Gastrocnemius medialis (tissue), 4 donors: Measurements from ENCODE around the gene ILDR2. TPM values are rescaled to one million over a fixed set of nuclear protein-coding genes. Genes with fewer than 3 reads are reported as not detected.

Experiments
- ATAC-seq, 2 donors: fragments of 150-250 bp; one replicate each; pipeline ENCODE4 v1.9.1; 2016
- DNase-seq, 2 donors: peaks; one replicate each; pipeline ENCODE4 v3.0.0-alpha.2; 2019
- H3K27ac ChIP-seq, 4 donors: fragments of 200-600 bp; sonication (generic); 1 replicate in 1 of 4; 2 replicates in 3 of 4; pipeline ENCODE4 v1.5.1; 2016 to 2018; ENCODE audit warnings: mild to moderate bottlenecking in 2 of 4, moderate library complexity in 1 of 4
- H3K27me3 ChIP-seq, 3 donors: fragments of 200-600 bp; sonication (generic) in 2 of 3; 1 replicate in 1 of 3; 2 replicates in 2 of 3; pipeline versions ENCODE4 v1.5.1 to v1.6.0; 2016 to 2019; ENCODE audit warnings: mild to moderate bottlenecking in 1 of 3, moderate library complexity in 1 of 3
- H3K36me3 ChIP-seq, 2 donors: fragments of 200-600 bp; sonication (generic) in 1 of 2; one replicate each; pipeline ENCODE4 v1.5.1; 2017 to 2018
- H3K4me1 ChIP-seq, 2 donors: fragments of 200-600 bp; sonication (generic) in 1 of 2; one replicate each; pipeline ENCODE4 v1.5.1; 2016 to 2017; ENCODE audit warnings: mild to moderate bottlenecking in 2 of 2
- H3K4me3 ChIP-seq, 4 donors: fragments of 200-600 bp; sonication (generic) in 3 of 4; 1 replicate in 1 of 4; 2 replicates in 3 of 4; pipeline ENCODE4 v1.5.1; 2016 to 2019; ENCODE audit warnings: mild to moderate bottlenecking in 2 of 4
- H3K9me3 ChIP-seq, 3 donors: fragments of 200-600 bp; sonication (generic) in 2 of 3; 1 replicate in 1 of 3; 2 replicates in 2 of 3; pipeline ENCODE4 v1.5.1; 2016 to 2019
- POLR2A ChIP-seq, 2 donors: fragments of 450-650 bp; IDR thresholded peaks; one replicate each; pipeline ENCODE4 v1.6.1; 2017; ENCODE audit warnings: antibody characterized with exemption in 2 of 2, mild to moderate bottlenecking in 2 of 2, moderate library complexity in 2 of 2
- in situ Hi-C, 4 donors: fragments of 200-750 bp; cut with MboI; loops; one replicate each; pipeline versions ENCODE4 v1.15.0 to v1.8.0; 2017; ENCODE audit warnings: low sequenced_read_pairs in 4 of 4
- intact Hi-C: fragments of 100-400 bp; cut with DNase I; formaldehyde crosslinking; loops from one replicate; pipeline ENCODE4 v1.15.1; 2023; ENCODE audit warnings: low total_unique reads
- total RNA-seq, 4 donors: library from RNA; depleted of rRNA; stranded (reverse); fragments of >200 nt; gene quantifications; one replicate each; pipeline versions ENCODE4 v1.1.0 to v1.2.3, GENCODE V29; 2016
- TF ChIP-seq, protein P1 (sequence below), 5 experiments: fragments of 450-650 bp in 3 of 5; fragments of 200-600 bp in 2 of 5; sonication (generic) in 2 of 5; IDR thresholded peaks in 4 of 5; conservative IDR thresholded peaks in 1 of 5; 1 replicate in 4 of 5; 2 replicates in 1 of 5; pipeline ENCODE4 v1.5.1; 2016 to 2019; ENCODE audit warnings: antibody characterized with exemption in 5 of 5, mild to moderate bottlenecking in 3 of 5, moderate library complexity in 3 of 5

ILDR2 gene
- total RNA-seq, 4 donors from 2014 or later, result 0.10 to 0.47 (median 0.25) TPM

- Histone ChIP-seq H3K36me3 (no peaks in the 10 kb centered on the region), H3K9me3 (no peaks in the 10 kb centered on the region), H3K4me3 (no peak overlapping the region), H3K4me1 (peaks cover 4 to 9% of the 10 kb centered on the region in 2 donors), H3K27ac (no peak overlapping the region), H3K27me3 (peaks cover 10 to 43% (median 19%) of the 10 kb centered on the region in 3 donors)
- DNase-seq, result no peak
- no peak for TF ChIP-seq POLR2A (IDR thresholded peaks at IDR 0.05)
- TF ChIP-seq, protein P1, sequence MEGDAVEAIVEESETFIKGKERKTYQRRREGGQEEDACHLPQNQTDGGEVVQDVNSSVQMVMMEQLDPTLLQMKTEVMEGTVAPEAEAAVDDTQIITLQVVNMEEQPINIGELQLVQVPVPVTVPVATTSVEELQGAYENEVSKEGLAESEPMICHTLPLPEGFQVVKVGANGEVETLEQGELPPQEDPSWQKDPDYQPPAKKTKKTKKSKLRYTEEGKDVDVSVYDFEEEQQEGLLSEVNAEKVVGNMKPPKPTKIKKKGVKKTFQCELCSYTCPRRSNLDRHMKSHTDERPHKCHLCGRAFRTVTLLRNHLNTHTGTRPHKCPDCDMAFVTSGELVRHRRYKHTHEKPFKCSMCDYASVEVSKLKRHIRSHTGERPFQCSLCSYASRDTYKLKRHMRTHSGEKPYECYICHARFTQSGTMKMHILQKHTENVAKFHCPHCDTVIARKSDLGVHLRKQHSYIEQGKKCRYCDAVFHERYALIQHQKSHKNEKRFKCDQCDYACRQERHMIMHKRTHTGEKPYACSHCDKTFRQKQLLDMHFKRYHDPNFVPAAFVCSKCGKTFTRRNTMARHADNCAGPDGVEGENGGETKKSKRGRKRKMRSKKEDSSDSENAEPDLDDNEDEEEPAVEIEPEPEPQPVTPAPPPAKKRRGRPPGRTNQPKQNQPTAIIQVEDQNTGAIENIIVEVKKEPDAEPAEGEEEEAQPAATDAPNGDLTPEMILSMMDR (IDR thresholded peaks at IDR 0.05 in 4 of 5, conservative IDR thresholded peaks at IDR 0.05 in 1 of 5), result no peak
- in situ Hi-C loops, result no loop called here
- ATAC-seq, result no peak
- intact Hi-C loops, result no loop called here
Measured at GRCh38 chr1:166972193-166972592, 3.1 kb downstream of the ILDR2 start.

DNA sequence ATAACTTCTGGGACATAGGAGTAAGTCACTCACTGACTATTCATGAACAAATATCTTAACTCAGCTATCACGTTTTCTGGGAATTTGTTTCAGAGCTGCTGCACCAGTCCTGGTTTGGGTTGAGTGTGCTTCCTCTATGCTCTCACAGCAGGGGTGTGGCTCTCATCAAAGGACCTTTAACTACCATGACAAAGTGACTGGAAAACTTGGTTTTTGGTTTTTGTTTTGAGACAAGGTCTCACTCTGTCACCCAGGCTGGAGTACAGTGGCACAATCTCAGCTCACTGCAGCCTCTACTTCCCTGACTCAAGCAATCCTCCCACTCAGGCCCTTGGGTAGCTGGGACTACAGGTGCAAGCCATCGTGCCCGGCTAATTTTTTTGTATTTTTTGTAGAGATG, 4.1 kb downstream of the ILDR2 start:
- H3K27me3 ChIP-seq, result peaks cover 10 to 43% (median 19%) of the 10 kb centered on the region in 3 donors
- H3K9me3 ChIP-seq, result no peaks in the 10 kb centered on the region
- TF ChIP-seq POLR2A (IDR thresholded peaks at IDR 0.05), result no peak
- peaks cover 4 to 9% of the 10 kb centered on the region in 2 donors for H3K4me1 ChIP-seq
- intact Hi-C loops, result no loop called here
- ATAC-seq (no peak), DNase-seq (no peak)
- H3K36me3 ChIP-seq, result no peaks in the 10 kb centered on the region
- H3K4me3 ChIP-seq, result no peak overlapping the region
- H3K27ac ChIP-seq, result no peak overlapping the region
- in situ Hi-C loops, result no loop called here

DNA sequence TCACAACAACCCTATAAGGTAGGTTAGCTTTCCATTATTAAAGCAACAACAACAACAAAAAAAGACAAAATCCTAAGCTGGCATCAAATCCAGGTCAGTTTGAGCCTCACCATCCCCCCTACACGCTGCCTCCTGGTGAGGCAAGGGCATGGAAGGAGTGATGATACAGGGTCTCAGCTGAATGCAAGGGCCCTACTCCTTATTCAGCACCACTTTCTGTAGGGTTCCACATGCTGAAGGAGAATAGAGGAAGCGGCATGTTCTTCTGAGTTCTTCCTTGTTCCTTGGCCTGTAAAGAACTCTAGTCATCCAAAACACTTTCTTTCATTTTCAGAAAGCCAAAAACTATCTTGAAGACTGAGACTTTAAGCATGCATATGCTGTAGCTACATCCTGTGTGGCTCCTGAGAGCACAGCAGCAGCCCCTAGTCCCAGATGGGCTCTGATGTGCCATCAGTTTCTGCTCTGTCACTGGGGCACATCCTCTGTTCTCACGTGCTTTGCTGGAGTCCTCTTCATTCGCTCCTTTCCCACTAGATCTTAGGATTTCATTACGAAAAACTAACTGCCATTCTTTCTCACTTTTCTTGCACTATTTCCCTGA, 6.2 kb downstream of the ILDR2 start:
- H3K4me3 ChIP-seq, result no peak overlapping the region
- no peaks in the 10 kb centered on the region for H3K9me3 ChIP-seq
- ATAC-seq (no peak), DNase-seq (no peak)
- no peak overlapping the region for H3K27ac ChIP-seq
- TF ChIP-seq POLR2A (IDR thresholded peaks at IDR 0.05), result no peak
- TF ChIP-seq, protein P1 (IDR thresholded peaks at IDR 0.05 in 4 of 5, conservative IDR thresholded peaks at IDR 0.05 in 1 of 5), result no peak
- intact Hi-C loops (no loop called here), in situ Hi-C loops (no loop called here)
- no peaks in the 10 kb centered on the region for H3K36me3 ChIP-seq
- peaks cover 10 to 35% (median 19%) of the 10 kb centered on the region in 3 donors for H3K27me3 ChIP-seq
- peaks cover 0 to under 1% of the 10 kb centered on the region in 2 donors for H3K4me1 ChIP-seq

GRCh38 chr1:166960858-166961474, 14.4 kb downstream of the ILDR2 start:
- in situ Hi-C loops (no loop called here), intact Hi-C loops (no loop called here)
- Histone ChIP-seq H3K9me3 (no peaks in the 10 kb centered on the region), H3K4me1 (no peaks in the 10 kb centered on the region), H3K36me3 (no peaks in the 10 kb centered on the region), H3K4me3 (no peak overlapping the region), H3K27ac (no peak overlapping the region), H3K27me3 (no peaks in the 10 kb centered on the region)
- ATAC-seq (no peak), DNase-seq (no peak)
- TF ChIP-seq, protein P1 (IDR thresholded peaks at IDR 0.05 in 4 of 5, conservative IDR thresholded peaks at IDR 0.05 in 1 of 5), result no peak
- TF ChIP-seq POLR2A (IDR thresholded peaks at IDR 0.05), result no peak

DNA sequence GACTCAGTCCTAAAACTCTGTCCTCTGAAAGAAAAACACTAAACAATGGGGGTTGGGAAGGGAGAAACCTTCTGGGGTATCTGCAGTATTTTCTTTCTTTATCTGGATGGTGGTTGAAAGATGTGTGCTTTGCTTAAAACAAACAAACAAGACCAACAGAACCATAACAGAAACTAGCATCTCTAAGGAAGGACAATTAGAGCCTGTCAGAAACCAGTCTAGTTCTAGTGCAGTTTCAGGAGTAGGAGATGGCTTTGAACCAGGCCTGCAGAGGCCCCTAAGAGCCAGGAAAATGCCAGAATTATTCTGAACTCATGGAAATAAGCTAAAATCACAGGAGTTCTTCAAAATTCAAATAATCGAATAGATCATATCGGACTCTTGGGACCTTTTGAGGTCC, 18.5 kb downstream of the ILDR2 start:
- H3K27me3 ChIP-seq, result no peaks in the 10 kb centered on the region
- peaks cover 0 to 2% of the 10 kb centered on the region in 2 donors for H3K4me1 ChIP-seq
- ATAC-seq, result no peak
- DNase-seq, result no peak
- H3K4me3 ChIP-seq, result no peak overlapping the region
- no peak overlapping the region for H3K27ac ChIP-seq
- in situ Hi-C loops, result no loop called here
- H3K9me3 ChIP-seq, result no peaks in the 10 kb centered on the region
- no peaks in the 10 kb centered on the region for H3K36me3 ChIP-seq
- intact Hi-C loops, result no loop called here
- TF ChIP-seq POLR2A (IDR thresholded peaks at IDR 0.05), result no peak
- TF ChIP-seq, protein P1 (IDR thresholded peaks at IDR 0.05 in 4 of 5, conservative IDR thresholded peaks at IDR 0.05 in 1 of 5), result no peak
